Adrenal gland (tissue), 5 donors: ENCODE data around the gene PABPC3.

Experiments
- POLR2A ChIP-seq, 2 donors: fragments of 450-650 bp; IDR thresholded peaks; one replicate each; pipeline ENCODE4 v1.6.1; 2017; ENCODE audit warnings: antibody characterized with exemption in 2 of 2, mild to moderate bottlenecking in 2 of 2, moderate library complexity in 1 of 2
- TF ChIP-seq, protein P1 (sequence below), 6 experiments: fragments of 450-650 bp in 4 of 6; fragments of 200-600 bp in 2 of 6; sonication (generic) in 1 of 6; IDR thresholded peaks; 1 replicate in 5 of 6; 2 replicates in 1 of 6; pipeline versions ENCODE4 v1.5.1 to v1.8.0; 2016 to 2021; ENCODE audit warnings: antibody characterized with exemption in 6 of 6, mild to moderate bottlenecking in 2 of 6, moderate library complexity in 1 of 6
- donor health status: DM: no; HTN: no; CAD: no.

DNA sequence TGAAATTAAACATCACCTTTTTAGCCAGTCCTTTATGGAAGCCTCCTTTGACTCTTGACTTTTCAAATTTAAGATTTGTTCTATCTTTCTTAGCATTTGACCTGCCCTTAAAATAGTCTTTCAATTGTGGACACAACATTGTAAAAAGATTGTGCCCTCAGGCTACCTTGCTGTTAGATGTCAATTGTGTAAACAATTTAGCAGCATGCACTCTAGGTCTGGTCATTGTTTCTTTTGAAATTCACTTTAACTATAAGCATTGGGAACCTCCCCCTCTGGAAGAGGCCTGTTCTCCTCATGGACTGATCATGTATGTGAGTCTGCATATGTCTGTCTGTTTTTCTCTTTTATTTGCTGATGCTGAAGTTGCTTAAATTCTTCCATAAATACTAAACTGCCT lies 31.5 kb upstream of the PABPC3 start:
- TF ChIP-seq, protein P1, sequence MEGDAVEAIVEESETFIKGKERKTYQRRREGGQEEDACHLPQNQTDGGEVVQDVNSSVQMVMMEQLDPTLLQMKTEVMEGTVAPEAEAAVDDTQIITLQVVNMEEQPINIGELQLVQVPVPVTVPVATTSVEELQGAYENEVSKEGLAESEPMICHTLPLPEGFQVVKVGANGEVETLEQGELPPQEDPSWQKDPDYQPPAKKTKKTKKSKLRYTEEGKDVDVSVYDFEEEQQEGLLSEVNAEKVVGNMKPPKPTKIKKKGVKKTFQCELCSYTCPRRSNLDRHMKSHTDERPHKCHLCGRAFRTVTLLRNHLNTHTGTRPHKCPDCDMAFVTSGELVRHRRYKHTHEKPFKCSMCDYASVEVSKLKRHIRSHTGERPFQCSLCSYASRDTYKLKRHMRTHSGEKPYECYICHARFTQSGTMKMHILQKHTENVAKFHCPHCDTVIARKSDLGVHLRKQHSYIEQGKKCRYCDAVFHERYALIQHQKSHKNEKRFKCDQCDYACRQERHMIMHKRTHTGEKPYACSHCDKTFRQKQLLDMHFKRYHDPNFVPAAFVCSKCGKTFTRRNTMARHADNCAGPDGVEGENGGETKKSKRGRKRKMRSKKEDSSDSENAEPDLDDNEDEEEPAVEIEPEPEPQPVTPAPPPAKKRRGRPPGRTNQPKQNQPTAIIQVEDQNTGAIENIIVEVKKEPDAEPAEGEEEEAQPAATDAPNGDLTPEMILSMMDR (IDR thresholded peaks at IDR 0.05): no peak
- no peak for TF ChIP-seq POLR2A (IDR thresholded peaks at IDR 0.05)
